Measurements from ENCODE around the gene IL17C.

IL17C gene

GRCh38 chr16:88610909-88611812, 27.2 kb upstream of the IL17C start:
- TF ChIP-seq CTCF (IDR thresholded peaks at IDR 0.05; ENCODE audit: low read depth, low read length): no peak
- H3K4me3 ChIP-seq (ENCODE audit: low read depth, low read length): no peak overlapping the region

GRCh38 chr16:88613293-88613692, 25.1 kb upstream of the IL17C start:
- no peak overlapping the region for H3K4me3 ChIP-seq (ENCODE audit: low read depth, low read length)
- no peak for TF ChIP-seq CTCF (IDR thresholded peaks at IDR 0.05; ENCODE audit: low read depth, low read length)

GRCh38 chr16:88613911-88614817, 24.2 kb upstream of the IL17C start:
- no peak overlapping the region for H3K4me3 ChIP-seq (ENCODE audit: low read depth, low read length)
- no peak for TF ChIP-seq CTCF (IDR thresholded peaks at IDR 0.05; ENCODE audit: low read depth, low read length)

- no peak for TF ChIP-seq CTCF (IDR thresholded peaks at IDR 0.05; ENCODE audit: low read depth, low read length)
- no peak overlapping the region for H3K4me3 ChIP-seq (ENCODE audit: low read depth, low read length)
These were observed 23.4 kb upstream of the IL17C start for GRCh38 chr16:88614818-88615580.

- no peak overlapping the region for H3K4me3 ChIP-seq (ENCODE audit: low read depth, low read length)
- no peak for TF ChIP-seq CTCF (IDR thresholded peaks at IDR 0.05; ENCODE audit: low read depth, low read length)
These were observed 22.1 kb upstream of the IL17C start for GRCh38 chr16:88616320-88616719.

GRCh38 chr16:88616736-88617135, 21.6 kb upstream of the IL17C start:
- no peak overlapping the region for H3K4me3 ChIP-seq (ENCODE audit: low read depth, low read length)

More at GRCh38 chr16:88616736-88617135, 21.6 kb upstream of the IL17C start:
- no peak for TF ChIP-seq CTCF (IDR thresholded peaks at IDR 0.05; ENCODE audit: low read depth, low read length)
